ENCODE results near the gene SLC12A4. TPM values are rescaled to one million over a fixed set of nuclear protein-coding genes. Genes with fewer than 3 reads are reported as not detected.

The SLC12A4 gene
- total and polyA plus RNA-seq, 10 donors: 4.6 to 68.5 (median 29.4) TPM

DNA sequence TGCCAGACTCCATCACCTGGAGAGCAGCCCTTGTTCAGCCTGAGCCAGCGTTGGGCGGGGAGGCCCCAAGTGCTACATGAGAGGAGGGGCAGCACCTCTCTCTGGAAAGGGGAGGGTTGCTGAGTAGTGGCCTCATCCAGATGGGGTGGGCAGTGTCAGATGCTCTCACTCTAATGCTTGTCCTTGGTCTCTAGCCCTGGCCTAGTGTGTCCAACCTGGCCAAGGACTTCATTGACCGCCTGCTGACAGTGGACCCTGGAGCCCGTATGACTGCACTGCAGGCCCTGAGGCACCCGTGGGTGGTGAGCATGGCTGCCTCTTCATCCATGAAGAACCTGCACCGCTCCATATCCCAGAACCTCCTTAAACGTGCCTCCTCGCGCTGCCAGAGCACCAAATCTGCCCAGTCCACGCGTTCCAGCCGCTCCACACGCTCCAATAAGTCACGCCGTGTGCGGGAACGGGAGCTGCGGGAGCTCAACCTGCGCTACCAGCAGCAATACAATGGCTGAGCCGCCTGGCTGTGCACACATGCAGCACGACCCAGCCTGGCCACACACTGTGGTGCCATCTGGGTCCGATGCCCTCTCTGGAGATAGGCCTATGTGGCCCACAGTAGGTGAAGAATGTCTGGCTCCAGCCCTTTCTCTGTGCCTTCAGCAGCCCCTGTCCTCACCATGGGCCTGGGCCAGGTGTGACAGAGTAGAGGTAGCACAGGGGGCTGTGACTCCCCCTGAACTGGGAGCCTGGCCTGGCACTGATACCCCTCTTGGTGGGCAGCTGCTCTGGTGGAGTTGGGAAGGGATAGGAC, 41.1 kb downstream of the SLC12A4 start:
- intact Hi-C loops (cut with DNase I; ENCODE audit: low total_unique reads): loop anchor here (10.0 kb wide), 1 partner anchor 253 kb away; no protein-coding TSS in a partner anchor
- DNase-seq: no peak
- peaks cover 0 to 96% (median 41%) of the 10 kb centered on the region in 6 donors for H3K36me3 ChIP-seq

GRCh38 chr16:67926181-67926750, 42.2 kb downstream of the SLC12A4 start:
- peak; percentile 77 for DNase-seq
- intact Hi-C loops (cut with DNase I; ENCODE audit: low total_unique reads): loop anchor here (10.0 kb wide), 1 partner anchor 251 kb away; no protein-coding TSS in a partner anchor
- Histone ChIP-seq H3K4me3 (no peak overlapping the region), H3K4me1 (peaks cover 8 to 54% (median 26%) of the 10 kb centered on the region in 6 donors), H3K9me3 (no peaks in the 10 kb centered on the region), H3K27me3 (replicated peaks in 1 of 7) (no peaks in the 10 kb centered on the region), H3K27ac (peak overlapping the region in 5 of 8 donors; percentile 32 to 72 (median 44)), H3K36me3 (peaks cover 0 to 96% (median 32%) of the 10 kb centered on the region in 6 donors)
- 46 to 67% (median 65%) methylated on average over 10 to 13 of the region's 13 CpGs for WGBS, 5 donors
- peak in 1 of 3 donors; percentile 42 for TF ChIP-seq POLR2AphosphoS5 (IDR thresholded peaks at IDR 0.05)
- TF ChIP-seq POLR2A (IDR thresholded peaks at IDR 0.05): no peak

More for the DNA sequence above, 41.1 kb downstream of the SLC12A4 start:
- Histone ChIP-seq H3K4me1 (peaks cover 8 to 54% (median 26%) of the 10 kb centered on the region in 6 donors), H3K9me3 (no peaks in the 10 kb centered on the region), H3K27me3 (replicated peaks in 1 of 7) (no peaks in the 10 kb centered on the region), H3K27ac (peak overlapping the region in 3 of 8 donors; percentile 42 to 72 (median 59)), H3K4me3 (no peak overlapping the region)
- TF ChIP-seq POLR2A (IDR thresholded peaks at IDR 0.05) (no peak), CTCF (IDR thresholded peaks at IDR 0.05 in 8 of 11, conservative IDR thresholded peaks at IDR 0.05 in 3 of 11) (no peak), POLR2AphosphoS5 (IDR thresholded peaks at IDR 0.05) (peak in 2 of 3 donors; percentile 48 to 69)
- WGBS, 5 donors: 93 to 96% (median 93%) methylated on average over 19 to 22 of the region's 22 CpGs

GRCh38 chr16:67924140-67924906, 44.1 kb downstream of the SLC12A4 start:
- WGBS, 5 donors: 87 to 98% (median 96%) methylated on average over 8 to 10 of the region's 10 CpGs
- intact Hi-C loops (cut with DNase I; ENCODE audit: low total_unique reads): loop anchor here (10.0 kb wide), 1 partner anchor 250 kb away; no protein-coding TSS in a partner anchor
- DNase-seq: no peak
- Histone ChIP-seq H3K27me3 (replicated peaks in 1 of 7) (no peaks in the 10 kb centered on the region), H3K4me1 (peaks cover 8 to 60% (median 28%) of the 10 kb centered on the region in 6 donors), H3K27ac (no peak overlapping the region), H3K9me3 (no peaks in the 10 kb centered on the region), H3K36me3 (peaks cover 0 to 94% (median 20%) of the 10 kb centered on the region in 6 donors), H3K4me3 (no peak overlapping the region)
- TF ChIP-seq POLR2A (IDR thresholded peaks at IDR 0.05): no peak
- no peak for TF ChIP-seq CTCF (IDR thresholded peaks at IDR 0.05 in 8 of 11, conservative IDR thresholded peaks at IDR 0.05 in 3 of 11)
- no peak for TF ChIP-seq POLR2AphosphoS5 (IDR thresholded peaks at IDR 0.05)

DNA sequence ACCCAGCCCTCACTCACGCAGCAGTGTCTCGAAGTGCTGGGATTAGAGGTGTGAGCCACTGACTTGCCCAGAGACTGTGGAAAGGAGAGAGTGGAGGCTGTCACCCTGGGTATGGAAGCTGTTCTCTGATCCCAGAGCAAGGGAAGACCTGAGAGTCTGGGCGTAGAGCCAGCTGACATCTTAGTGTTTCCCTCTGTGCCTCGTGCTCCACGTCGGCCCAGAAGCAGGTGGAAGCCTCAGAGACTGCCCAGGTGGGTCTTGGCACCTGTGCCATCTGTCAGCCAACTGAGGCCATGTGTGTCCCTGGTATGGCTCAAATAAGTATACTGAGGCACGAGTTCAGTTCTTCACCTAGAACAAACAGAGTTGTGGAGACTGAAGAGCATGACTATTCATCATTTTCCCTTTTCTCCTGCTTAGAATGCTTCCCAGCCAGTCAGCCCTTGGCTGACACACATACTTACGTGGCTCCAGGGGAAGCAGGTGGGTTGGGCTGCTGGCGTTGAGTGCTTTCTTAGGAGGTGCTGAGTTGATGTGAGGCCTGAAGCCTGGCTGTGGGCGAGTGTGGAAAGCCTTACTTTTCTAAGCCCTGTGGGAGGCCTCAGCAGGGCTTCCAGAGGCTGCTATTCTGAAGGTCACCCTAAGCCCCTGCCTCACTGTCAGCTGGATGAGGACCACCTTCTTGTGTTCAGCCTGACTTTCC, 44.9 kb downstream of the SLC12A4 start:
- WGBS, 5 donors: 85 to 92% (median 90%) methylated on average over 9 to 10 of the region's 10 CpGs
- TF ChIP-seq POLR2A (IDR thresholded peaks at IDR 0.05) (no peak), POLR2AphosphoS5 (IDR thresholded peaks at IDR 0.05) (no peak), CTCF (IDR thresholded peaks at IDR 0.05 in 8 of 11, conservative IDR thresholded peaks at IDR 0.05 in 3 of 11) (no peak)
- Histone ChIP-seq H3K36me3 (peaks cover 0 to 94% (median 15%) of the 10 kb centered on the region in 6 donors), H3K4me3 (no peak overlapping the region), H3K4me1 (peaks cover 8 to 54% (median 29%) of the 10 kb centered on the region in 6 donors), H3K9me3 (no peaks in the 10 kb centered on the region), H3K27me3 (replicated peaks in 1 of 7) (no peaks in the 10 kb centered on the region), H3K27ac (no peak overlapping the region)
- intact Hi-C loops (cut with DNase I; ENCODE audit: low total_unique reads): loop anchor here (10.0 kb wide), 1 partner anchor 249 kb away; no protein-coding TSS in a partner anchor
- no peak for DNase-seq

Data from spleen (tissue), 11 donors.